HL-60 (cell line): ENCODE measurements around the gene KIAA1755.

Source experiments
- CTCF ChIP-seq: IDR thresholded peaks from one replicate; pipeline ENCODE4 v1.5.1; 2011; ENCODE audit warnings: low read length, control low read depth, inconsistent platforms; ENCODE audit not compliant: insufficient read depth
- POLR2AphosphoS5 ChIP-seq: IDR thresholded peaks from 2 replicates; pipeline ENCODE4 v1.6.1; 2012; ENCODE audit warnings: low read depth
- TF ChIP-seq, protein P1 (sequence below): IDR thresholded peaks from 2 replicates; pipeline ENCODE4 v1.6.1; 2012; ENCODE audit warnings: low read depth; ENCODE audit not compliant: insufficient replicate concordance

DNA sequence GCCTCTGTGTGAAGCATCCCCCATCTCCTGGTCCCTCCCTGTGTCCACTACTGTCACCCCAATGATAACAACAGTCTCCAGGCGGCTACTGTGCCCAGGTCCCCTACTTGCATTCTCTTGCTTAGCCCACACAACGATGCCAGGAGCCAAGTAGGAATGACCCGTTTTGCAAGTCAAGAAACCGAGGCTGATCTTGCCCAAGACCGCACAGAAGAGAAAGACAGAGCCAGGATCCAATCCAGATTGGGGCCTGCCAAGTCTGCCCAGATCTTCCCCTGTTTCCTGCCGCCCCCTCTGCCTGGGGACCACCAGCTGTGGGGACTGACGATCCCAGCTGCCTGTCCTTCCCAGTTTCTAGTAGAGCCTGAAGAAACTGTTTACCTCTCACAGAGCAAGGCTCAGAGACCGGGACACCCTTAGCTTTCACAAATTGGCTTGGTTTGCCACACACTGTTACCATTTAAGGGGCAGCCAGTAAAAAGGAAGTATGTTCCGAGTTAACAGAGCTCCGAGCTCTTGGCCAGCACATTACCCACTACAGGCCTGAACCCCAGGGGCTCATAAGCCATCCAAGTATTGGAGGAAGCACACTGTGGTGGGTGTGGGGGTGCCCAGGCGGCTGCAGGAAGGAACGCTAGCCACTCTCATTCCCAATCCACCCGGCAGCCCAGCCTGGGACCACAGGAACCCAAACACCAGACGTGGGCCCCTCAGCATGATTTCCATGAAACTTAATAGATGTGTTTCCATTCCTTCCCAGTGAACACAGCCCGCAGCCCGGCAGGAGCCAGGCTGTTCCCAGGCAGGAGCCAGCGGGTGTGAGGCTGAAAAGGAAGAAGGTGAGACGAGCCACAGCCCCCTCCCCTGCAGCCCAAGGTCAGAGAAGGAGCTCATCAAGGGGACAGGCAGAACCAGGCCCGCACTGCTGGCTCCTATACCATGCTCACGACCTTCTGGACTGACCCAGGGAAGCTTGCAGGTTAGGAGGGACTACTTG is 7.9 kb downstream of the KIAA1755 start:
- TF ChIP-seq CTCF (no peak), POLR2AphosphoS5 (no peak)
- TF ChIP-seq, protein P1, sequence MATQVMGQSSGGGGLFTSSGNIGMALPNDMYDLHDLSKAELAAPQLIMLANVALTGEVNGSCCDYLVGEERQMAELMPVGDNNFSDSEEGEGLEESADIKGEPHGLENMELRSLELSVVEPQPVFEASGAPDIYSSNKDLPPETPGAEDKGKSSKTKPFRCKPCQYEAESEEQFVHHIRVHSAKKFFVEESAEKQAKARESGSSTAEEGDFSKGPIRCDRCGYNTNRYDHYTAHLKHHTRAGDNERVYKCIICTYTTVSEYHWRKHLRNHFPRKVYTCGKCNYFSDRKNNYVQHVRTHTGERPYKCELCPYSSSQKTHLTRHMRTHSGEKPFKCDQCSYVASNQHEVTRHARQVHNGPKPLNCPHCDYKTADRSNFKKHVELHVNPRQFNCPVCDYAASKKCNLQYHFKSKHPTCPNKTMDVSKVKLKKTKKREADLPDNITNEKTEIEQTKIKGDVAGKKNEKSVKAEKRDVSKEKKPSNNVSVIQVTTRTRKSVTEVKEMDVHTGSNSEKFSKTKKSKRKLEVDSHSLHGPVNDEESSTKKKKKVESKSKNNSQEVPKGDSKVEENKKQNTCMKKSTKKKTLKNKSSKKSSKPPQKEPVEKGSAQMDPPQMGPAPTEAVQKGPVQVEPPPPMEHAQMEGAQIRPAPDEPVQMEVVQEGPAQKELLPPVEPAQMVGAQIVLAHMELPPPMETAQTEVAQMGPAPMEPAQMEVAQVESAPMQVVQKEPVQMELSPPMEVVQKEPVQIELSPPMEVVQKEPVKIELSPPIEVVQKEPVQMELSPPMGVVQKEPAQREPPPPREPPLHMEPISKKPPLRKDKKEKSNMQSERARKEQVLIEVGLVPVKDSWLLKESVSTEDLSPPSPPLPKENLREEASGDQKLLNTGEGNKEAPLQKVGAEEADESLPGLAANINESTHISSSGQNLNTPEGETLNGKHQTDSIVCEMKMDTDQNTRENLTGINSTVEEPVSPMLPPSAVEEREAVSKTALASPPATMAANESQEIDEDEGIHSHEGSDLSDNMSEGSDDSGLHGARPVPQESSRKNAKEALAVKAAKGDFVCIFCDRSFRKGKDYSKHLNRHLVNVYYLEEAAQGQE: no peak
